Stimulated activated CD8-positive, alpha-beta memory T cell treated with anti-CD3 and anti-CD28 coated beads, Interleukin-4, amount 100 ng/mL, for 4 hours (primary cell): ENCODE results near the gene IGFLR1.
A peak's percentile ranks its signal among the peaks of the same experiment; 100 is the strongest.

ENCODE experiments used
- DNase-seq, 2 donors: peaks; one replicate each; pipeline ENCODE4 v3.0.0-alpha.2; 2020; ENCODE audit warnings: low read depth in 2 of 2, low spot score in 1 of 2

IGFLR1 gene, protein sequence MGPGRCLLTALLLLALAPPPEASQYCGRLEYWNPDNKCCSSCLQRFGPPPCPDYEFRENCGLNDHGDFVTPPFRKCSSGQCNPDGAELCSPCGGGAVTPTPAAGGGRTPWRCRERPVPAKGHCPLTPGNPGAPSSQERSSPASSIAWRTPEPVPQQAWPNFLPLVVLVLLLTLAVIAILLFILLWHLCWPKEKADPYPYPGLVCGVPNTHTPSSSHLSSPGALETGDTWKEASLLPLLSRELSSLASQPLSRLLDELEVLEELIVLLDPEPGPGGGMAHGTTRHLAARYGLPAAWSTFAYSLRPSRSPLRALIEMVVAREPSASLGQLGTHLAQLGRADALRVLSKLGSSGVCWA

DNA sequence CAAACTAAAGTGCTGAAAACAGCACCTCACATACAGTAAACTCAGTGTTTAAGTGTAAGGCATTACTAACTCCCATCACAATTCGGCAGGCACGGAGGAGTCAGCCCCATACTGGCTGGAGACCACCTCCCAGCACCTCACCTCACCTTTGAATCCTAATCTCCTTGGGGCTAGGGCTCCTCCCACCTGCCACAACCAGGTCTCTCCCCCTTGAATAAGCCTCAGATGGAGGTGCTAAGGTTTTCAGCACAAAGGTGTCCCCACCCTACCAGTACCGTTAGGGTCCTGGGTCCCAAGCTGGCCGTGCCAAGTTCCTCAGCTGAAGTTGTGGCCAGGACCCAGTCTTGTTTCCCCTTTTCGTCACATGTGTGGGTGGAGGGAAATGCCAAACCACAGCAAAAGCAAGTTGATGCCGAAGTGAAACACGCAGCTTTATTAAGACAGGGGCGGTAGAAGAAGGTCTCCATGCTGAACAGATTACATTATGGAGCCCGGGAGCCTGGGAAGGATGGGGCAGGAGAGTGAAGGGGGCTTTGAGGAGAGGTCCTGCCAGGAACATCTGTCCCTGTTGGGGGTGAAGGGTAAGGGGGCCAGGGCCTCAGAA lies at the start of gene IGFLR1:
IGFLR1 (minus strand) TSS at position 332 of the 604 bp plus-strand sequence. CDS start 1,272 bp downstream, outside the sequence.
- DNase-seq = peak; percentile 32 to 55

DNA sequence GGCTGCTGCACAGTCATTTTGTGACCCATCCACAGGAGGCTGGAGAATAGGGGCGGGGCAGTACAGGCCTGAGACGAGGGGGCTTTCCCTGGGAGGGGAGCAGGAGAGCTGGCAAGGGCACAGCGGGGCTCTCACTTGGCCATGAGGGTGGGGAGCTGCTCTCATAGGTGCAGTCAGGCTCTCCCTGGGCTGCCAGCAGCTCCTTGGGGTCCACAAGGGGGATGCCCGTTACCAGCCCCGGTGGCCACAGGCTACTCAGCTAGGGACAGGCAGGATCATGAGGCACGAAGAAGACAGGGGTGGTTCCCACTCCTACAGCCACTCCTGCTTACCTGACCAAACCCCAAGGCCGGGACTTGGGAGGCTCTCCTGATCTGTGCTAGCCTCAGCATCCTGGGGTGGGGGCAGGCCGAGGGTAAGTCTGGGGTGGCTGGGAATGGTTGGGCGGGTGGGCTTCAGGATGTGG lies 49.6 kb upstream of the IGFLR1 start:
- no peak for DNase-seq

DNA sequence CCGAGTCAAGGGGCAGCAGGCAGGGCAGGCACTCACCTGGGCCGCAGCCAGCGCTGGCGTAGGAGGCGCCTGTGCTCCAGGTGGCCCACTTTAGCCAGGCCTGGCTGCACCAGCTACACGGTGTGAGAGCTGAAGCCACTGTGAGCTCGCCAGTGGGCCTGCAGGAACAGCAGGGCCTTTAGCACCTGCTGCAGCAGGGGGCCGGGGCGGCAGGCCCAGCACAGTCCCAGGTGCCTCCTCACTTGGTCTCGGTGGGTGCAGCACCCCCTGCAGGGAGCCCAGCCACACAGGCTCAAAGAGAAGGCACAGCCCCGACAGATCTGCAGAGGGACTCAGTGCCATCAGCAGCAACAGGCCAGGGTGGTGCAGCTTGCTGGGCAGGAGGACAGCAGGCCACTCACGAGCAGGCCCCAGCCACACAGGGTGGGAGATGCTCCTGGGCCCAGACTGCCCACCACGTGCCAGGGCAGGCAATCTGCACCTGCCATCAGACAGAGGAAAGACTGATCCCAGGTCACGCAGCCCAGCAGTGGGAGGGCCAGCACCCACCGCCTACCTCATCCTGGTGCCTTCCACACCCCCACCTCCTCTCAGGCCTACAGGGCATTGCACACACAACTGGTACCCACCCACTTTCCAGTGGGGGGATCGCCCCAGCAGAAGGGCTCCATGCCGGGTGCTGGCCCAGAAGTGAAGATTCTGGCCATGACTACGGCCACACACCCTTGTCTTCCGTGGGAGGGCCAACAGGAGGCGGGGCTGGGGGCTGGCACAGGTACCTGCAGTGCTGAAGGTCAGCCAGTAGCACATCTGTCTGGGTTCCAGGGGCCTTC lies 48.9 kb upstream of the IGFLR1 start:
- DNase-seq = no peak

DNA sequence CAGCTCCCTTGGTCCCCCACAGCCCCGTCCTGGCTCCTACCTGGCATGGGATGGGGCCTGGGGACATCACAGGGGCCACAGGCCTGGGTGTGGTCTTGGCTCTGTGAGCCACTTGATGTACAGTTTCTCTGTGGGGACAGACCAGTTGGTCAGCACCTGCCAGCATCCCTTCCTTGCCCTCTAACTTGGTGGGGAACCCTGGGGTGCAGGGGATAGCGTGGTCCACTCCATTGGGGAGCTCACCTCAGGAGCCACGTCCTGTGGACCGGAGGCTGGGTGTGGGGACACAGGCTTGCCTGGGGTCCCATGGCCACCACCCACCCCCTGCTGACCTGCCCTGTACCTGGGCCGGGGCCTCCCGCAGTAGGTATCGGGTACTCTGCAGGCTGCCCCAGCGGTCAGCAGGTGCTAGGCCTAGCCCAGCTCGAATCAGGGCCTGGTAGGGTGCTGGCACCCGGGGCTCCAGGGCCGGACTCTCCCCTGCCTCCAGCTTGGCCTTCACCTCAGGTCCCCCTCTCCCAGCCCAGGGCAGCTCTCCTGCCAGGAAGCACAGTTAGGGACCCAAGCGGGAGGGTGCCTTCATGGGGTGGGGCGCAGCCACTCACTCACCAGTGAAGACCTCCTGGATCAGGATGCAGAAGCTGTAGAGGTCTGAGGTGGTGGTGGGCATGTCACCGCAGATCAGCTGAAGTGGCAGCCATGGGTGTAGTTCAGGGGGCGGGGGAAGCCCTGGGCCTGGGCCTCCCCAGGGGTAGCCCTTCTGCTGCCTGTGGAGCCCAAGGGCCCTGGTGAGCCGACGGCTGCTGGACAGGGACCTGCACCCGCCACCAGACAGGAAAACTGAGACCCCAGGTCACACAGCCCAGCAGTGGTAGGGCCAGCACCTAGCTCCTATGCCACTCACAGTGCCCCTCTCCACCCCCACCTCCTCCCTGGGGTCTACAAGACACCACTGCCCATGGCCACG lies 48.0 kb upstream of the IGFLR1 start:
- no peak for DNase-seq

DNA sequence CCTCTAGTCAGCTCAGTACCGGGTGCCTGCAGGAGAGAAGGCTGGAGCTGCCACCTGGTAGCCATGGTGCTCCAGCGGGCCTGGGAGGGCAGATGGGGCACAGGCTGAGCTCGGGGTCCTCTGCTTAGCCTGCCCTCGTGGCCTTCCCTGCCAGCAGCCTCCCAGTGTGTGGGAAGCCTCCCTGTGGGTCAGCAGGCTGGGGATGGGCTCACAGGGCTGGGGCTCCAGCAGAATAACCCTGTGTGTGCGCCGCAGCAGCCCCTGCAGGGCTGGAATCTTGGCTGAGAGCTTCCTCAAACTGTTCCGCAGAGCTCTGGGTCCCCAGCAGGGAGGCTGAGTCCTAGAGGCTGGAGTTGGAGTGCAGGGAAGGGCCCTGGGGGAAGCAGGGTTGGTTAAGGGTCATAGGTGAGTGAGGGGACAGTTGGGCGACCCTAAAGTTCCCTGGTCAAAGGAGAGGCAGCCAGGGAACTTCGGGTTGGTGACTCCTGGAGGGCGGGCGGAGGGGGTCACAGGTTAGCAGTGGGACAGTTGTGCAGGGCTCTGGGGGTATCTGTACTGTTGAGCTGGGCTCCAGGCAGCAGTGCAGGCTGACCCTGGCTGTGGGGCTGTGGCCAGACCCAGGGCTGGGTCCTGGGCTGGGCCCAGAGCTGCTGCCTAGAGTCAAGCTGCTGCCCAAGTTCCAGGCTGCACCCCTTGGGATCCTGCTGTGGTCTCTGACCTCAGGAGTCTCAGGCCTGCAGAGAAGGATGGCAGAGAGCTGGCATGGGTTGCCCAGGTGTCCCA lies 47.1 kb upstream of the IGFLR1 start:
- no peak for DNase-seq

DNA sequence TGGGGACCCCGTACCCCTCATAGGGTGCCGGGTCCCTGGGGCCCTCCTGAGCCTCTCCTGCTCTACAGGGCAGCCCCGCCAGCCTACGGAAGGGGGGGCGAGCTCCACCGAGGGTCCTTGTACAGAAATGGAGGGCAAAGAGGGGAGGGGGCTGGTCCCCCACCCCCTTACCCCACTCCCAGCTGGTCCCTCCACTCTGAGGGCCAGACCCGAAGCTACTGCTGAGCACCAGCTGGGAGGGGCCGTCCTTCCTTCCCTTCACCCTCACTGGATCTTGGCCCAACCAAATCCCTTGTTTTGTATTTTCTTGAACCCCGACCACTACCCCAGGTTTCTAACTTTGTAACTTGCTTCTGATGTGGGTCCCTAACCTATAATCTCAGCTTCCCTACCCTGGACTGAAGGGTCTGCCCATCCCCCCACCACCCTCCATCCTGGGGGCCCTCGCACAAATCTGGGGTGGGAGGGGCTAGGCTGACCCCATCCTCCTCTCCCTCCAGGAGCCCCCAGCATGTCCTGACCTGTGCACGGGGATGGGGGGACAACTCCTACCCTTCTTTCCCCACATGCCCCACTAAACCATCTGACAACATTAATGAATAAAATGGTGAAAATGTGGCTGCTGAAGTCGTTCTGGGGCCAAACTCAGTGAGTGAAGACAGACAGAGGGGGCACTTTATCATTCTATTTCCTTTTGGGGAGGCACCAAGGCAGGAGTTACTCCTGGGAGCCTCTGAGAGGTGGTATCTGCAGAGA lies 46.1 kb upstream of the IGFLR1 start:
- no peak for DNase-seq

DNA sequence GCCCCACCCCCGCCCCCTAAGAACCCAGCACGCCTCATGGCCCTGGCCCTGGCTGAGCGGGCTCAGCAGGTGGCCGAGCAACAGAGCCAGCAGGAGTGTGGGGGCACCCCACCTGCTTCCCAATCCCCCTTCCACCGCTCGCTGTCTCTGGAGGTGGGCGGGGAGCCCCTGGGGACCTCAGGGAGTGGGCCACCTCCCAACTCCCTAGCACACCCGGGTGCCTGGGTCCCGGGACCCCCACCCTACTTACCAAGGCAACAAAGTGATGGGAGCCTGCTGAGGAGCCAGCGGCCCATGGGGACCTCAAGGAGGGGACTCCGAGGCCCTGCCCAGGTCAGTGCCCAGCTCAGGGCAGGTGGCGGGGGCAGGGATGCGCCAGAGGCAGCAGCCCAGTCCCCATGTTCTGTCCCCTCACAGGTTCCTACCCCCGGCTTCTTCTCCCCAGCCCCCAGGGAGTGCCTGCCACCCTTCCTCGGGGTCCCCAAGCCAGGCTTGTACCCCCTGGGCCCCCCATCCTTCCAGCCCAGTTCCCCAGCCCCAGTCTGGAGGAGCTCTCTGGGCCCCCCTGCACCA lies 45.1 kb upstream of the IGFLR1 start:
- no peak for DNase-seq

DNA sequence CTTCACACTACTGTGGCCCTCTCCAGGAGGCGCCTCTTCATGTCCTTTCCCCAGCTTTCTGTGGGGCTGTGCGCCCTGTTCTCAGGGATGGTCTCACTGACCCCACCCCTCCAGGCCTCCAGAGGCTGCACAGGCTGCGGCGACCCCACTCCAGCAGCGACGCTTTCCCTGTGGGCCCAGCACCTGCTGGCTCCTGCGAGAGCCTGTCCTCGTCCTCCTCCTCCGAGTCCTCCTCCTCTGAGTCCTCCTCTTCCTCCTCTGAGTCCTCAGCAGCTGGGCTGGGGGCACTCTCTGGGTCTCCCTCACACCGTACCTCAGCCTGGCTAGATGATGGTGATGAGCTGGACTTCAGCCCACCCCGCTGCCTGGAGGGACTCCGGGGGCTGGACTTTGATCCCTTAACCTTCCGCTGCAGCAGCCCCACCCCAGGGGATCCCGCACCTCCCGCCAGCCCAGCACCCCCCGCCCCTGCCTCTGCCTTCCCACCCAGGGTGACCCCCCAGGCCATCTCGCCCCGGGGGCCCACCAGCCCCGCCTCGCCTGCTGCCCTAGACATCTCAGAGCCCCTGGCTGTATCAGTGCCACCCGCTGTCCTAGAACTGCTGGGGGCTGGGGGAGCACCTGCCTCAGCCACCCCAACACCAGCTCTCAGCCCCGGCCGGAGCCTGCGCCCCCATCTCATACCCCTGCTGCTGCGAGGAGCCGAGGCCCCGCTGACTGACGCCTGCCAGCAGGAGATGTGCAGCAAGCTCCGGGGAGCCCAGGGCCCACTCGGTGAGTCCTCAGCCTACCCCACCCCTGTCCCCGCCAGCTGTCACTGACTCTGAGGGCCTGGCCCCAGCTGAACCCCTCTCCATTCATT lies 44.3 kb upstream of the IGFLR1 start:
- DNase-seq = no peak

DNA sequence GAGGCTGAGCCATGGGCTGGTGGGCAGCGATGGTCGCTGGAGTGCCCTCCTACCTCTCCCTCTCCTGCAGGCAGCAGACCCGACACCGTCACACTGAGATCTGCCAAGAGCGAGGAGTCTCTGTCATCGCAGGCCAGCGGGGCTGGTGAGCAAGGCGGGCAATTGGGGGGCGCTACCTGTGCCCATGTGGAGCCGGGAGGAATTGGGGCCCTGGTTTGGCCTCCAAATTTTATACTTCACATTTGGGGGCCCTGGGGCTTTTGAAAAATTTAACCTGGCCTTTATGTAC lies 43.0 kb upstream of the IGFLR1 start:
- no peak for DNase-seq

DNA sequence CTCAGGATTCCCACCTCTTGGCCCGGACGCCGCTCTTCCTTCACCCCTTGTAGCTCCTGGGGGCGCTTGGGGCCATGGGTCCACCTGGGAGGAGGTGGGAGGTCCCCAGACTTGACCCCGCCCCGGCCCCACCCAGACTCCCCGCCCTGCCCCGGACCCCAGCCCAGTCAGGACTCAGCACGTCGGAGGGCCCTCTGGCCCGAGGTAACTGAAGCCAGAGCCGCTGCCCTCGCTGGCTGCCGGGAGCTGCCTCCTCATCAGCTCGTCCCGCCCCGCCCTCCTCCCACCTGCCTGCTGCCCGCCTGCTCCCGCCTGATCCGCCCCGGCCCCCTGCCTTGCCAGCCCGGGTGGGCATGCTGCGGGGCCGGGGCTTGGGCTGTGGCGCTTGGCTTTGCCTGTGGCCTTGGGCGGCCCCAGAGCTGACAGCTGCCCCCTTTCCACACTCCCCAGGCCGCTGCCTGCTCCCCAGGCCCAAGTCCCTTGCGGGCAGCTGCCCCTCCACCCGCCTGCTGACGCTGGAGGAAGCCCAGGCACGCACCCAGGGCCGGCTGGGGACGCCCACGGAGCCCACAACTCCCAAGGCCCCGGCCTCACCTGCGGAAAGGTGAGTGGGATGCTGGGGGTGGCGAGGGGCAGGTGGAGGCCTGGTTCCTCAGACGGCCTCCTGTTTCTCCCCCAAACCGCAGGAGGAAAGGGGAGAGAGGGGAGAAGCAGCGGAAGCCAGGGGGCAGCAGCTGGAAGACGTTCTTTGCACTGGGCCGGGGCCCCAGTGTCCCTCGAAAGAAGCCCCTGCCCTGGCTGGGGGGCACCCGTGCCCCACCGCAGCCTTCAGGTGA lies 42.5 kb upstream of the IGFLR1 start:
- no peak for DNase-seq

DNA sequence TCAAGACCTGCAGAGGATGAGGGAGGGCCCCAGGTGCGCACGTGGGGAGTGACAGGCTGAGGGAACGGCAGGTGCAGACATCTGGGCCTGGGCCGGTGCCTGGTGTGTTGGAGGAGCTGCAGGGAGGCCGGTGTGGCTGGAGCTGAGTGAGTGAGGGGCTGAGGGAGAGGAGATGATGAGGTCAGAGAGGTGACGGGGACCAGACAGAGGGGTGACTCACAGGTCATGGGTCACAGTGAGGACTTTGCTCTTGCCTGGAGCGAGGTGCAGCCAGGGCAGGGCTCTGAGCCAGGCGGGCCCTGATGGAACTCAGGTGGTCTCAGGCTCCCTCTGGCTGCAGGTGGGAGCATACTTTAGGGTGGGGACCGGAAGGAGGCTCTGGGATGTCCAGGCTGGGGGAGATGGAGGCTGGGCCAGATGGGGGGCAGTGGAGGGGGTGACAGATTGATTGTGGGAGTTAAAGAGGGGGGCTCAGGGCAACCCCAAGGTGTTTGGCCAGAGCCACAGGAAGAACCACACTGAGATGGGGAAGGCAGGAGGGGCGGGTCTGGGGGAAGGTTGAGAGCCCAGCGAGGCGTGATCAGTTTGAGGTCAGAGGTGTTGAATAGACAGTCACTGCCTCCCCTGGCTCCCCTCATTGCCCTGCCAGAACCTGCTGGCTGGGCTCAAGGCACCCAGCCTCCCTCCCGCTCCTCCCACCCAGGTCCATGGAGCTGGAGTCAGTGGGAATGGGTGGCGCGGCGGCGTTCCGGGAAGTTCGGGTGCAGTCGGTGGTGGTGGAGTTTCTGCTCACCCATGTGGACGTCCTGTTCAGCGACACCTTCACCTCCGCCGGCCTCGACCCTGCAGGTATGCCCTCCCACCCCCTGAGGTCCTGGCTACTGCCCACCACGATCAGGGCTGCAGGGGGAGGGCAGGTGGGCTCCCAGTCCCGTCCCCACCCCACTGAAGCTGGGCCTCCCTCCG lies 41.5 kb upstream of the IGFLR1 start:
- DNase-seq = no peak

DNA sequence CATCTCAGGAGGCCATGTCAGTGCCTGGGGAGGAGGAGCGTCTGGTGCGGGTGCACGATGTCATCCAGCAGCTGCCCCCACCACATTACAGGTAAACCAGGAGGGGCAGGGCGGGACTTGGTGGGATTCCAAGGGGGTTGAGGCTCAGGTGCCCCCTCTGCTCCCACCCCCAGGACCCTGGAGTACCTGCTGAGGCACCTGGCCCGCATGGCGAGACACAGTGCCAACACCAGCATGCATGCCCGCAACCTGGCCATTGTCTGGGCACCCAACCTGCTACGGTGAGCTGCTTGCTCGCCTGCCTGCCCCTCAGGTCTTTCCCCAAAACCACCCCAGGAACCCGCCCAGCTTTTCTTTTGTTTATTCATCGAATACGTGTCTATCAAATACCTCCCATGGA lies 40.3 kb upstream of the IGFLR1 start:
- DNase-seq = no peak

DNA sequence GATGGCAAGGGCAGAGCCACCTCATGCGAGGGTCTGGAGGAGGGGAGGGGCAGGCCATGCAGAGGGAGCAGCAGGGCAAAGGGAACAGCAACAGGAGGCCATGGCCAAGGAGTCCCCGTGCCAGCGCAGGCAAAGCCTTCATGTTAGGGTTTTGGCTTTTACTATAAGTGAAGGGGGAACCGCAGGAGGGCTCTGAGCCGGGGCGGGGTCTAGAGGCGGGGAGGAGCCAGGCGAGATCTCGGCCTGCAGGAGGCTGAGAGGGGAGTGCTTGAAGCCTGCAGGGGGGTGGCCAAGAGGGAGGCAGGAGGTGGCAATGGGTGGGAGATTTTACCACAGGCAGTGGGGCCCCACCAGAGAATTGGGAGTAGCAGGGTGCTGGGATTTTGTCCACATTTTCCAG lies 39.4 kb upstream of the IGFLR1 start:
- DNase-seq = no peak

DNA sequence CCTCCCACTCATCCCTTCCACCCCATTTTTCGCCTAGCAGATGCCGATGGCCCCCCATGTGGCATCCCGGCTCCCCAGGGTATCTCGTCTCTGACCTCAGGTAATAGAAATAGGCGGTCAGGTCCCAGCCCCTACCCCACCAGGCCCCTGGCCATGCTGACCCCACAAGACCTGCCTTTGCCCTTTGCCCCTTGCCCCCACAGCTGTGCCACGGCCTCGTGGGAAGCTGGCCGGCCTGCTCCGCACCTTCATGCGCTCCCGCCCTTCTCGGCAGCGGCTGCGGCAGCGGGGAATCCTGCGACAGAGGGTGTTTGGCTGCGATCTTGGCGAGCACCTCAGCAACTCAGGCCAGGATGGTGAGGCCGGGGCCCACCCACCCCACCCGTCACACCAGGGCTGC lies 38.5 kb upstream of the IGFLR1 start:
- no peak for DNase-seq

DNA sequence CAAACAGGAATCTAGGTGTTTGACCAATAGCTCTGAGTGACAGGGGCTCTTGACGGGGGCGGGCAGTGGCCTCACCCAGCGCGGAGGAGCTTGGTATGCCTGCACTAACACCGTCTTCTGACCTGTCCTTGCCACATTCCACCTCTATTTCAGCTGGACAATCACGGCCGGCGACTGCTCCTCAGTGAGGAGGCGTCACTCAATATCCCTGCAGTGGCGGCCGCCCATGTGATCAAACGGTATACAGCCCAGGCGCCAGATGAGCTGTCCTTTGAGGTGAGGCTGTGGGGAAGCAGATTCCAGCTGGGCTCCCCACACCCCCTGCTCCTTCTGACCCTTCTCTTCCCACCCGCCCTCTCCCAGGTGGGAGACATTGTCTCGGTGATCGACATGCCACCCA lies 37.8 kb upstream of the IGFLR1 start:
- no peak for DNase-seq

DNA sequence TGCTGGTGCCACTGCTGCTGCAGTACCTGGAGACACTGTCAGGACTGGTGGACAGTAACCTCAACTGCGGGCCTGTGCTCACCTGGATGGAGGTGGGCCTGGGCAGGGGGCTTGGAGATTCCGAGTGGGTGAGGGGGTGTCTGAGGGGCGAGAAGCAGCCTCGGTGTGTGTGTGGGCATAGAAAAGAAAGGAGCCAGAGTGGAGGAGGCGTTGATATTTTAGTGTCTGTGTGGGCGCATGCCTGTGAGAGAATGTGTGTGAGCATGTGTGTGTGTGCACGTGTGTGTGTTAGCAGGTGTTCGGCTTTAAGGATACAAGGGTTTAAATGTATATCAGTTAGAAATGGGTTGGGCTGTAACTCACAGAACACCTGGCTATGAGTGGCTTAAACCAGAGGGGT lies 36.8 kb upstream of the IGFLR1 start:
- DNase-seq = no peak
